HCT116 (cell line): ENCODE results near the gene NFIB. TPM values are rescaled to one million over a fixed set of nuclear protein-coding genes. Genes with fewer than 3 reads are reported as not detected.

ENCODE experiments used
- ATAC-seq: fragments of 200-7000 bp; cut with Tn5 transposase; 2 replicates; pipeline ENCODE4 v1.9.1; 2020; ENCODE audit warnings: mild to moderate bottlenecking, moderate library complexity
- BruUV-seq: library from RNA; stranded (reverse); fragments of 400-500 nt; replicated peaks from 2 replicates; lab custom pipeline; 2021; lab: Mats Ljungman, UMichigan
- CTCF ChIA-PET: fragments of 300-600 bp; sonication (Branson Sonifier 250); formaldehyde crosslinking; loops from one replicate; lab custom pipeline; 2021; ENCODE audit warnings: antibody characterized with exemption; lab: Charles Lee
- POLR2A ChIA-PET: fragments of 300-600, 350-600 bp; sonication (Branson Sonifier 250); formaldehyde crosslinking; loops from one replicate; lab custom pipeline; 2021; ENCODE audit warnings: antibody characterized with exemption; lab: Charles Lee
- RAD21 ChIA-PET, 2 experiments: fragments of 300-600 bp; sonication (Branson Sonifier 250); formaldehyde crosslinking; loops; one replicate each; lab custom pipeline; 2023; ENCODE audit warnings: low total read pairs in 2 of 2; ENCODE audit not compliant: uncharacterized antibody in 2 of 2, unreplicated experiment in 2 of 2, low non-redundant PET in 1 of 2; lab: Charles Lee
- DNase-seq: peaks from one replicate; pipeline ENCODE4 v3.0.0-alpha.2; 2010; ENCODE audit warnings: low read depth, low spot score
- H2AFZ ChIP-seq: fragments of 200-600 bp; shearing (Covaris generic), sonication (generic); 2 replicates; pipeline ENCODE4 v1.6.1; 2017; ENCODE audit warnings: low read depth, mixed run types, mixed read lengths, antibody characterized with exemption, low read length; ENCODE audit not compliant: poor library complexity, severe bottlenecking
- H3K27ac ChIP-seq: 2 replicates; pipeline ENCODE4 v1.5.1; 2012; ENCODE audit warnings: low read depth, low read length
- H3K27me3 ChIP-seq: fragments of 200-600 bp; sonication (generic); 2 replicates; pipeline ENCODE4 v1.6.1; 2016; ENCODE audit warnings: mixed run types, low read length, mixed read lengths; ENCODE audit not compliant: insufficient read depth
- H3K36me3 ChIP-seq, 2 experiments: fragments of 200-500 bp in 1 of 2; fragments of 200-600 bp in 1 of 2; sonication (Bioruptor generic) in 1 of 2; sonication (generic) in 1 of 2; 2 replicates each; pipeline versions ENCODE4 v1.5.1 to v1.6.1; 2014 to 2016; ENCODE audit warnings: low read length in 2 of 2, inconsistent platforms in 1 of 2, mixed read lengths in 1 of 2, mixed run types in 1 of 2; ENCODE audit not compliant: insufficient read depth in 2 of 2, control insufficient read depth in 1 of 2
- H3K4me1 ChIP-seq, 2 experiments: fragments of 200-600 bp in 1 of 2; sonication (generic) in 1 of 2; 2 replicates each; pipeline versions ENCODE4 v1.5.1 to v1.6.1; 2012 to 2017; ENCODE audit warnings: low read length in 2 of 2, inconsistent platforms in 1 of 2, mild to moderate bottlenecking in 1 of 2, mixed read lengths in 1 of 2, mixed run types in 1 of 2, moderate library complexity in 1 of 2; ENCODE audit not compliant: insufficient read depth in 2 of 2, control insufficient read depth in 1 of 2
- H3K4me2 ChIP-seq: fragments of 200-600 bp; sonication (generic); 2 replicates; pipeline ENCODE4 v1.6.1; 2017; ENCODE audit warnings: mixed run types, low read length, mixed read lengths
- H3K4me3 ChIP-seq, 2 experiments: fragments of 200-600 bp in 1 of 2; sonication (generic) in 1 of 2; replicated peaks in 1 of 2; 2 replicates each; pipeline ENCODE4 v1.5.1; 2011 to 2016; ENCODE audit warnings: low read length in 2 of 2, control low read depth in 1 of 2, low read depth in 1 of 2, mild to moderate bottlenecking in 1 of 2, mixed read lengths in 1 of 2, mixed run types in 1 of 2
- H3K79me2 ChIP-seq: fragments of 200-600 bp; sonication (generic); 2 replicates; pipeline ENCODE4 v1.6.1; 2017; ENCODE audit warnings: mild to moderate bottlenecking, mixed run types, low read length, moderate library complexity, mixed read lengths; ENCODE audit not compliant: insufficient read depth
- H3K9ac ChIP-seq: fragments of 200-600 bp; sonication (generic); 2 replicates; pipeline ENCODE4 v1.6.1; 2016; ENCODE audit warnings: low read length, mixed read lengths
- H3K9me2 ChIP-seq: fragments of 200-600 bp; sonication (generic), shearing (Covaris generic); 2 replicates; pipeline ENCODE4 v1.6.1; 2017; ENCODE audit warnings: mixed run types, mild to moderate bottlenecking, moderate library complexity; ENCODE audit not compliant: insufficient read depth
- H3K9me3 ChIP-seq, 2 experiments: fragments of 200-500 bp in 1 of 2; fragments of 200-600 bp in 1 of 2; sonication (Bioruptor generic) in 1 of 2; sonication (generic) in 1 of 2; 2 replicates each; pipeline ENCODE4 v1.6.1; 2014 to 2017; ENCODE audit warnings: low read length in 2 of 2, mixed read lengths in 2 of 2, inconsistent platforms in 1 of 2, low read depth in 1 of 2, mild to moderate bottlenecking in 1 of 2, mixed run types in 1 of 2, moderate library complexity in 1 of 2; ENCODE audit not compliant: control insufficient read depth in 1 of 2, insufficient read depth in 1 of 2
- H4K20me1 ChIP-seq: fragments of 200-600 bp; sonication (generic), shearing (Covaris generic); 2 replicates; pipeline ENCODE4 v1.6.1; 2017; ENCODE audit warnings: mixed run types, mild to moderate bottlenecking, moderate library complexity; ENCODE audit not compliant: insufficient read depth
- ATF3 ChIP-seq: IDR thresholded peaks from 2 replicates; pipeline ENCODE4 v1.6.1; 2012
- CBX3 ChIP-seq: IDR thresholded peaks from 2 replicates; pipeline ENCODE4 v1.6.1; 2012; ENCODE audit warnings: low read depth
- CTCF ChIP-seq, 3 experiments: fragments of 200-600 bp in 1 of 3; sonication (generic) in 1 of 3; IDR thresholded peaks in 2 of 3; conservative IDR thresholded peaks in 1 of 3; 2 replicates each; pipeline ENCODE4 v1.5.1; 2012 to 2017; ENCODE audit warnings: low read depth in 2 of 3, low read length in 2 of 3, antibody characterized with exemption in 1 of 3, borderline replicate concordance in 1 of 3, control low read depth in 1 of 3, mild to moderate bottlenecking in 1 of 3, mixed read lengths in 1 of 3, mixed run types in 1 of 3, moderate library complexity in 1 of 3; ENCODE audit not compliant: insufficient read depth in 1 of 3
- ELF1 ChIP-seq: IDR thresholded peaks from 2 replicates; pipeline ENCODE4 v1.6.1; 2012; ENCODE audit warnings: low read depth, borderline replicate concordance
- EZH2 ChIP-seq: fragments of 200-600 bp; sonication (generic); IDR thresholded peaks from 2 replicates; pipeline ENCODE4 v1.6.1; 2017; ENCODE audit warnings: antibody characterized with exemption, mixed run types
- EZH2phosphoT487 ChIP-seq: fragments of 200-600 bp; IDR thresholded peaks from 2 replicates; pipeline ENCODE4 v1.6.1; 2018; ENCODE audit warnings: antibody characterized with exemption, borderline replicate concordance
- FOSL1 ChIP-seq: IDR thresholded peaks from 2 replicates; pipeline ENCODE4 v1.6.1; 2012; ENCODE audit warnings: low read depth
- JUND ChIP-seq: IDR thresholded peaks from 2 replicates; pipeline ENCODE4 v1.6.1; 2012
- POLR2AphosphoS5 ChIP-seq: IDR thresholded peaks from 2 replicates; pipeline ENCODE4 v1.6.1; 2011; ENCODE audit warnings: mild to moderate bottlenecking, low read depth, low read length, moderate library complexity
- RAD21 ChIP-seq: IDR thresholded peaks from 2 replicates; pipeline ENCODE4 v1.6.1; 2012; ENCODE audit warnings: low read depth, mild to moderate bottlenecking
- SIN3A ChIP-seq: IDR thresholded peaks from 2 replicates; pipeline ENCODE4 v1.6.1; 2012; ENCODE audit warnings: low read depth
- TCF7L2 ChIP-seq: IDR thresholded peaks from 2 replicates; pipeline ENCODE4 v1.7.0; 2011; ENCODE audit warnings: borderline replicate concordance, inconsistent platforms; ENCODE audit not compliant: insufficient read depth, insufficient read length; ENCODE audit errors: extremely low read depth
- YY1 ChIP-seq: IDR thresholded peaks from 2 replicates; pipeline ENCODE4 v1.6.1; 2011; ENCODE audit warnings: low read length, low read depth, moderate library complexity, mild to moderate bottlenecking; ENCODE audit not compliant: insufficient replicate concordance; ENCODE audit errors: extremely low read depth
- ZBTB33 ChIP-seq: IDR thresholded peaks from 2 replicates; pipeline ENCODE4 v1.6.1; 2011; ENCODE audit warnings: mild to moderate bottlenecking, low read length, moderate library complexity; ENCODE audit not compliant: insufficient replicate concordance; ENCODE audit errors: extremely low read depth
- intact Hi-C: fragments of 100-400 bp; cut with micrococcal nuclease; formaldehyde crosslinking; loops from 2 replicates; pipeline ENCODE4 v1.10.0; 2022
- total RNA-seq: library from RNA; stranded (reverse); gene quantifications from one replicate; pipeline ENCODE4 v1.2.1, GENCODE V29; 2021; ENCODE audit not compliant: unreplicated experiment

NFIB gene
- total RNA-seq, 1 experiment from 2014 or later = 6.6 TPM

- Histone ChIP-seq H3K79me2 (no peaks in the 10 kb centered on the region), H4K20me1 (no peaks in the 10 kb centered on the region), H3K27me3 (no peaks in the 10 kb centered on the region), H3K9me2 (no peaks in the 10 kb centered on the region), H3K36me3 (no peaks in the 10 kb centered on the region), H3K9me3 (no peaks in the 10 kb centered on the region), H2AFZ (no peak overlapping the region), H3K27ac (no peak overlapping the region), H3K4me1 (no peaks in the 10 kb centered on the region), H3K9ac (no peak overlapping the region), H3K4me2 (no peak overlapping the region), H3K4me3 (no peak overlapping the region)
- POLR2A ChIA-PET = no interaction called here
- RAD21 ChIA-PET = no interaction called here
- intact Hi-C loops = no loop called here
- TF ChIP-seq JUND (no peak), ZBTB33 (no peak), SIN3A (no peak), ATF3 (no peak), ELF1 (no peak), POLR2AphosphoS5 (no peak), EZH2 (no peak), CBX3 (no peak), YY1 (no peak), FOSL1 (no peak), EZH2phosphoT487 (no peak), TCF7L2 (no peak), CTCF (IDR thresholded peaks at IDR 0.05 in 2 of 3, conservative IDR thresholded peaks at IDR 0.05 in 1 of 3; ENCODE audit: borderline replicate concordance in 1 of 3, insufficient read depth in 1 of 3, low read depth in 2 of 3, low read length in 2 of 3) (no peak), RAD21 (no peak)
- CTCF ChIA-PET = no interaction called here
- DNase-seq (no peak), ATAC-seq (no peak)
- no TSS peak for BruUV-seq
Observed at GRCh38 chr9:14136646-14137370, 177.1 kb downstream of the NFIB start.
